Caco-2 (cell line): ENCODE results near the gene AK9. TPM values are rescaled to one million over a fixed set of nuclear protein-coding genes. Genes with fewer than 3 reads are reported as not detected.

Experiments
- BruUV-seq: library from RNA; stranded (reverse); fragments of 400-500 nt; replicated peaks from 2 replicates; lab custom pipeline; 2021; lab: Mats Ljungman, UMichigan
- CTCF ChIA-PET: fragments of 300-600 bp; sonication (Branson Sonifier 250); formaldehyde crosslinking; loops from one replicate; lab custom pipeline; 2022; ENCODE audit warnings: antibody characterized with exemption; lab: Charles Lee
- POLR2A ChIA-PET: fragments of 300-600 bp; sonication (Branson Sonifier 250); formaldehyde crosslinking; loops from one replicate; lab custom pipeline; 2022; ENCODE audit warnings: antibody characterized with exemption; lab: Charles Lee
- DNase-seq, 2 experiments: peaks; one replicate each; pipeline versions ENCODE4 v3.0.0 to v3.0.0-alpha.2; 2020 to 2022
- H3K27me3 ChIP-seq: replicated peaks from 2 replicates; pipeline ENCODE4 v1.6.0; 2011; ENCODE audit warnings: low read length; ENCODE audit not compliant: control insufficient read depth, insufficient read depth
- H3K36me3 ChIP-seq: 2 replicates; pipeline ENCODE4 v1.5.1; 2011; ENCODE audit warnings: low read length; ENCODE audit not compliant: control insufficient read depth, insufficient read depth
- H3K4me1 ChIP-seq: fragments of 250-450 bp; sonication (Bioruptor Pico); 2 replicates; pipeline ENCODE4 v1.5.1; 2020; ENCODE audit warnings: mild to moderate bottlenecking
- H3K4me3 ChIP-seq: 2 replicates; pipeline ENCODE4 v1.5.1; 2011; ENCODE audit warnings: low read depth, mild to moderate bottlenecking, control low read depth, low read length
- H3K9me3 ChIP-seq: fragments of 250-450 bp; sonication (Bioruptor Pico); 2 replicates; pipeline ENCODE4 v1.5.1; 2020; ENCODE audit warnings: mild to moderate bottlenecking, moderate library complexity
- H3K27ac Mint-ChIP-seq: one replicate; pipeline ENCODE4 v1.8.0; 2022; ENCODE audit warnings: mixed read lengths; ENCODE audit not compliant: unreplicated experiment
- H3K27me3 Mint-ChIP-seq: one replicate; pipeline ENCODE4 v1.8.0; 2022; ENCODE audit warnings: mixed read lengths; ENCODE audit not compliant: insufficient read depth, unreplicated experiment
- H3K36me3 Mint-ChIP-seq: one replicate; pipeline ENCODE4 v1.8.0; 2022; ENCODE audit warnings: mild to moderate bottlenecking, mixed read lengths; ENCODE audit not compliant: insufficient read depth, unreplicated experiment
- H3K4me1 Mint-ChIP-seq: one replicate; pipeline ENCODE4 v1.8.0; 2022; ENCODE audit warnings: low read depth, mixed read lengths; ENCODE audit not compliant: unreplicated experiment
- H3K4me3 Mint-ChIP-seq: one replicate; pipeline ENCODE4 v1.8.0; 2022; ENCODE audit warnings: mild to moderate bottlenecking, moderate library complexity, mixed read lengths; ENCODE audit not compliant: unreplicated experiment
- H3K9me3 Mint-ChIP-seq: one replicate; pipeline ENCODE4 v1.8.0; 2022; ENCODE audit warnings: mixed read lengths; ENCODE audit not compliant: unreplicated experiment
- intact Hi-C: fragments of 100-400 bp; cut with micrococcal nuclease; formaldehyde crosslinking; loops from one replicate; pipeline ENCODE4 v1.10.0; 2022; ENCODE audit not compliant: unreplicated experiment
- total RNA-seq: library from RNA; stranded (reverse); gene quantifications from 2 replicates; pipeline ENCODE4 v1.2.3, GENCODE V29; 2022
- TF ChIP-seq, protein P1 (sequence below), 2 experiments: fragments of 200-600 bp in 1 of 2; IDR thresholded peaks; 1 replicate in 1 of 2; 2 replicates in 1 of 2; pipeline versions ENCODE4 v1.5.1 to v1.8.0; 2011 to 2022; ENCODE audit warnings: antibody characterized with exemption in 1 of 2, control low read depth in 1 of 2, inconsistent platforms in 1 of 2, low read depth in 1 of 2, low read length in 1 of 2, mild to moderate bottlenecking in 1 of 2, moderate library complexity in 1 of 2; ENCODE audit not compliant: insufficient read depth in 1 of 2, severe bottlenecking in 1 of 2, unreplicated experiment in 1 of 2

AK9 gene
- total RNA-seq, 1 experiment from 2014 or later: 3.4 TPM

DNA sequence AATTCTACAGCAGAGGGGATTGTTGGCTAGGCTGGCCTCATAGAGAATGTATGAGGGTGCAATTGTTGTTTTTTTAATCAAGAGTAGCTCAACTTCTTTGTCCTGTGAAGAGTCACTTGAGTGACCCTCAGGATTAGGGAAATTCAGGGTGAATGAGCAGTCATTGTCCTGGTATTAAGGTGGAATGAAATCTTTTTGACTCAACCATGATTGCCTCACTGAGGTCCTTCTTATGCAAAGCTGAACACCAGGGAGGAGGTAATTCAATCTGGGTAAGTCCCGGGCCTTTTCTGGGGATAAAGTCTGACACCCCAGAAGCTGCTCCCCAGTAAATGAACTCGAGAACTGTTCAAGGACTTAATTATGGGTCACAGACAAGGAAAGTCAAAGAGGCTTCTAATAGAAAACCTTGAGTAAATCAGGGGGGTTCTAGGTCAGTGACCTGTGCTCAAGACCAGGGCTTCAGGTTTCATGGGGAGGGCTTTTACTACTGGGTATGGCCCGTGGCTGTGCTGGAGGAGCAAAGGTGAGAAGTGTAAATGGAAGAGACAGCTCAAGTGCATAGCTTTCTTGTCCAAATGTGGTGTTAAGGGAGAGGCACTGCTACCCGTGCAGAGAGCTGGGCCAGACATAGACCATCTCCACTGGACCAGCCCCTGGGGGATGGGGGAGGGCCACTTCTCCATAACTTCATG is 182.7 kb downstream of the AK9 start:
- no peak for DNase-seq
- H3K4me1 Mint-ChIP-seq: no peaks in the 10 kb centered on the region
- intact Hi-C loops: no loop called here

DNA sequence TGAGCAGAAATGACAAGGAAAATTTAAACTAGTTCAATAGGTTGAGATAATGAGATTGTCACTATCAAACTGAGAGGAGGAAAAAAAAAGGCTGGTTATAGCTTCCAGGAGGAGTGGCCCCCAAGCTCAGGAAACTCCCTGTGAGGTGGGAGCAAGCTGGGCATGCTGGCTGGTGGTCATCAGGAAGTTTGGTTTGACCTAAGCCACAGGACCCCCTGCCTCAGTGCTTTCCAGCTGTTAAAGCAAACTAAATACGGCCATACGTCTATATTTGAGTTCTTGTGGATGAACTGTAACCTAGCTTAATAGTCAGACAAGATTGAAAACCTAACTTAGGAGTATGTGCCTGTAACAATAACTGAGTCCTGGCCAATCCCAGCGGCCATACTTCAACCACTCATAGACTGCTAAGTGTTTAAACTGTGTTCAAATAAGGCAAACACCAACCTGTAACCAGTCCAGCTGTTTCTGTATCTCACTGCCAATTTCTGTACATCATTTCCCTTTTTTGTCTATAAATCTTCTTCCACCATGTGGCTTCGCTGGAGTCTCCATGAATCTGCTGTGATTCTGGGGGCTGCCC is 183.4 kb downstream of the AK9 start:
- no peak for DNase-seq
- no peaks in the 10 kb centered on the region for H3K27me3 ChIP-seq
- ChIA-PET POLR2A (no interaction called here), CTCF (interaction anchor here (0.6 kb wide), 1 partner anchor 427 kb away, joined by 3 read pairs; no protein-coding TSS in a partner anchor)
- H3K9me3 Mint-ChIP-seq: no peaks in the 10 kb centered on the region
- H3K27ac Mint-ChIP-seq: no peak overlapping the region
- TF ChIP-seq, protein P1, sequence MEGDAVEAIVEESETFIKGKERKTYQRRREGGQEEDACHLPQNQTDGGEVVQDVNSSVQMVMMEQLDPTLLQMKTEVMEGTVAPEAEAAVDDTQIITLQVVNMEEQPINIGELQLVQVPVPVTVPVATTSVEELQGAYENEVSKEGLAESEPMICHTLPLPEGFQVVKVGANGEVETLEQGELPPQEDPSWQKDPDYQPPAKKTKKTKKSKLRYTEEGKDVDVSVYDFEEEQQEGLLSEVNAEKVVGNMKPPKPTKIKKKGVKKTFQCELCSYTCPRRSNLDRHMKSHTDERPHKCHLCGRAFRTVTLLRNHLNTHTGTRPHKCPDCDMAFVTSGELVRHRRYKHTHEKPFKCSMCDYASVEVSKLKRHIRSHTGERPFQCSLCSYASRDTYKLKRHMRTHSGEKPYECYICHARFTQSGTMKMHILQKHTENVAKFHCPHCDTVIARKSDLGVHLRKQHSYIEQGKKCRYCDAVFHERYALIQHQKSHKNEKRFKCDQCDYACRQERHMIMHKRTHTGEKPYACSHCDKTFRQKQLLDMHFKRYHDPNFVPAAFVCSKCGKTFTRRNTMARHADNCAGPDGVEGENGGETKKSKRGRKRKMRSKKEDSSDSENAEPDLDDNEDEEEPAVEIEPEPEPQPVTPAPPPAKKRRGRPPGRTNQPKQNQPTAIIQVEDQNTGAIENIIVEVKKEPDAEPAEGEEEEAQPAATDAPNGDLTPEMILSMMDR (IDR thresholded peaks at IDR 0.05; ENCODE audit: insufficient read depth in 1 of 2, low read depth in 1 of 2, low read length in 1 of 2, severe bottlenecking in 1 of 2, unreplicated experiment in 1 of 2): no peak
- H3K36me3 ChIP-seq: no peaks in the 10 kb centered on the region
- intact Hi-C loops: no loop called here
- H3K4me3 ChIP-seq: no peak overlapping the region
- peaks cover 3% of the 10 kb centered on the region; the same call in 1 of the 2 replicates for H3K4me1 ChIP-seq
- H3K9me3 ChIP-seq: no peaks in the 10 kb centered on the region
- peaks cover 6% of the 10 kb centered on the region for H3K27me3 Mint-ChIP-seq
- H3K36me3 Mint-ChIP-seq: no peaks in the 10 kb centered on the region
- H3K4me1 Mint-ChIP-seq: no peaks in the 10 kb centered on the region
- no TSS peak for BruUV-seq
- no peak overlapping the region for H3K4me3 Mint-ChIP-seq

More for the DNA sequence above, 182.7 kb downstream of the AK9 start:
- no peaks in the 10 kb centered on the region for H3K9me3 ChIP-seq
- H3K27me3 Mint-ChIP-seq: peaks cover 6% of the 10 kb centered on the region
- H3K4me1 ChIP-seq: peaks cover 3% of the 10 kb centered on the region; the same call in 1 of the 2 replicates
- H3K9me3 Mint-ChIP-seq: no peaks in the 10 kb centered on the region
- no peak overlapping the region for H3K4me3 Mint-ChIP-seq
- no peaks in the 10 kb centered on the region for H3K27me3 ChIP-seq
- no peaks in the 10 kb centered on the region for H3K36me3 ChIP-seq
- CTCF ChIA-PET: no interaction called here
- TF ChIP-seq, protein P1 (IDR thresholded peaks at IDR 0.05; ENCODE audit: insufficient read depth in 1 of 2, low read depth in 1 of 2, low read length in 1 of 2, severe bottlenecking in 1 of 2, unreplicated experiment in 1 of 2): no peak
- H3K36me3 Mint-ChIP-seq: no peaks in the 10 kb centered on the region
- H3K4me3 ChIP-seq: no peak overlapping the region
- BruUV-seq: no TSS peak
- H3K27ac Mint-ChIP-seq: no peak overlapping the region
- POLR2A ChIA-PET: no interaction called here

- DNase-seq: no peak
- Histone ChIP-seq H3K4me3 (no peak overlapping the region), H3K36me3 (no peaks in the 10 kb centered on the region), H3K4me1 (peaks cover 3% of the 10 kb centered on the region; the same call in 1 of the 2 replicates), H3K9me3 (no peaks in the 10 kb centered on the region), H3K27me3 (no peaks in the 10 kb centered on the region)
- H3K27ac Mint-ChIP-seq: no peak overlapping the region
- no peak overlapping the region for H3K4me3 Mint-ChIP-seq
- H3K36me3 Mint-ChIP-seq: no peaks in the 10 kb centered on the region
- TF ChIP-seq, protein P1 (IDR thresholded peaks at IDR 0.05; ENCODE audit: insufficient read depth in 1 of 2, low read depth in 1 of 2, low read length in 1 of 2, severe bottlenecking in 1 of 2, unreplicated experiment in 1 of 2): no peak
- no peaks in the 10 kb centered on the region for H3K4me1 Mint-ChIP-seq
- H3K27me3 Mint-ChIP-seq: peaks cover 10% of the 10 kb centered on the region
- H3K9me3 Mint-ChIP-seq: no peaks in the 10 kb centered on the region
- intact Hi-C loops: no loop called here
- no TSS peak for BruUV-seq
- ChIA-PET CTCF (no interaction called here), POLR2A (no interaction called here)
These were observed 184.2 kb downstream of the AK9 start for GRCh38 chr6:109506841-109507240.
